ENCODE measurements around the gene GH2. TPM values are rescaled to one million over a fixed set of nuclear protein-coding genes. Genes with fewer than 3 reads are reported as not detected.

GH2 gene
- total and polyA plus RNA-seq, 2 donors (not counting 3 experiments of a cell fraction or from before 2014, with no cell fraction given) = not detected

GRCh38 chr17:63850401-63850800, 31.3 kb downstream of the GH2 start:
- H3K9ac ChIP-seq (replicated peaks; ENCODE audit: extremely low read depth, insufficient read depth, low read length) = no peak overlapping the region
- H3K9me3 ChIP-seq (replicated peaks; ENCODE audit: control insufficient read depth, insufficient read depth, low read length) = no peaks in the 10 kb centered on the region
- no TSS peak for BruUV-seq (replicated peaks)
- ChIA-PET POLR2A (no interaction called here), CTCF (interaction anchor here (2.0 kb wide), 1 partner anchor 9 kb away, joined by 31 read pairs; no protein-coding TSS in a partner anchor)
- no peak overlapping the region for H2AFZ ChIP-seq (ENCODE audit: low read depth, low read length)
- intact Hi-C loops (cut with micrococcal nuclease) (no loop called here), dilution Hi-C loops (cut with MboI; ENCODE audit: extremely low pct_ligation_motif_present, low sequenced_read_pairs) (no loop called here)
- H3K4me1 ChIP-seq (ENCODE audit: control insufficient read depth, extremely low read depth, insufficient read depth, low read length) = no peaks in the 10 kb centered on the region
- H3K4me2 ChIP-seq (ENCODE audit: insufficient read depth, low read length) = no peak overlapping the region
- no peaks in the 10 kb centered on the region for H4K20me1 ChIP-seq (replicated peaks; ENCODE audit: control insufficient read depth, extremely low read depth, insufficient read depth, low read length)
- no peak for FAIRE-seq
- H3K36me3 ChIP-seq (ENCODE audit: control insufficient read depth in 2 of 2, extremely low read depth in 1 of 2, insufficient read depth in 2 of 2, low read length in 2 of 2) = no peaks in the 10 kb centered on the region
- peaks cover 1 to 3% of the 10 kb centered on the region in 2 experiments for H3K27me3 ChIP-seq (ENCODE audit: control insufficient read depth in 2 of 2, insufficient read depth in 2 of 2, low read length in 2 of 2)
- DNase-seq (ENCODE audit: low read depth, low spot score) = no peak
- no peaks in the 10 kb centered on the region for H3K9me1 ChIP-seq (replicated peaks; ENCODE audit: control insufficient read depth, extremely low read depth, insufficient read depth, low read length)
- H3K79me2 ChIP-seq (ENCODE audit: control insufficient read depth, insufficient read depth, low read length) = no peaks in the 10 kb centered on the region
- TF ChIP-seq EZH2 (IDR thresholded peaks at IDR 0.05; ENCODE audit: borderline replicate concordance, low read depth, low read length, severe bottlenecking) = no peak
- TF ChIP-seq POLR2AphosphoS5 (IDR thresholded peaks at IDR 0.05; ENCODE audit: insufficient read depth, low read depth, low read length) = no peak
- TF ChIP-seq GATA2 (IDR thresholded peaks at IDR 0.05; ENCODE audit: insufficient read depth, insufficient read length, low read depth, low read length) = no peak
- no peak for TF ChIP-seq JUN (IDR thresholded peaks at IDR 0.05; ENCODE audit: borderline replicate concordance, insufficient read depth, insufficient read length, low read depth)
- no peak for TF ChIP-seq CTCF (IDR thresholded peaks at IDR 0.05; ENCODE audit: extremely low read depth in 1 of 2, insufficient read depth in 1 of 2, low read depth in 1 of 2, low read length in 2 of 2)
- no peak for TF ChIP-seq FOS (IDR thresholded peaks at IDR 0.05; ENCODE audit: borderline replicate concordance, insufficient read depth, low read length)
- TF ChIP-seq POLR2A (IDR thresholded peaks at IDR 0.05; ENCODE audit: low read depth, low read length) = no peak
- no peak for TF ChIP-seq MAX (IDR thresholded peaks at IDR 0.05; ENCODE audit: insufficient read depth, insufficient read length)
- TF ChIP-seq MYC (IDR thresholded peaks at IDR 0.05; ENCODE audit: low read depth, low read length) = no peak
- no peak overlapping the region for H3K4me3 ChIP-seq (replicated peaks in 1 of 3; ENCODE audit: insufficient read depth in 1 of 3, low read depth in 1 of 3, low read length in 3 of 3)
- no peak overlapping the region for H3K27ac ChIP-seq (ENCODE audit: insufficient read depth, low read depth, low read length)
